Liver (tissue), 9 donors: ENCODE measurements around the gene ANKRD60. TPM values are rescaled to one million over a fixed set of nuclear protein-coding genes. Genes with fewer than 3 reads are reported as not detected.

Source experiments
- DNase-seq: peaks from one replicate; pipeline ENCODE4 v3.0.0-alpha.2; 2017; ENCODE audit warnings: low spot score
- H3K27ac ChIP-seq, 2 donors: one replicate each; pipeline ENCODE4 v1.7.0; 2013; ENCODE audit warnings: inconsistent platforms in 2 of 2, low read length in 2 of 2, control low read depth in 1 of 2, low read depth in 1 of 2, mild to moderate bottlenecking in 1 of 2
- H3K27me3 ChIP-seq, 4 donors: one replicate each; pipeline versions ENCODE4 v1.6.1 to v1.7.0; 2013; ENCODE audit warnings: low read length in 3 of 4, inconsistent platforms in 1 of 4, mild to moderate bottlenecking in 1 of 4, moderate library complexity in 1 of 4; ENCODE audit not compliant: control insufficient read depth in 4 of 4, insufficient read depth in 4 of 4
- H3K36me3 ChIP-seq, 4 donors: one replicate each; pipeline versions ENCODE4 v1.6.1 to v1.7.0; 2013; ENCODE audit warnings: low read length in 3 of 4, mild to moderate bottlenecking in 3 of 4, low read depth in 1 of 4, moderate library complexity in 1 of 4; ENCODE audit not compliant: control insufficient read depth in 4 of 4, insufficient read depth in 3 of 4
- H3K4me1 ChIP-seq, 4 donors: one replicate each; pipeline versions ENCODE4 v1.6.1 to v1.7.0; 2013; ENCODE audit warnings: low read length in 3 of 4, mild to moderate bottlenecking in 3 of 4, moderate library complexity in 1 of 4; ENCODE audit not compliant: control insufficient read depth in 4 of 4, insufficient read depth in 4 of 4
- H3K4me3 ChIP-seq, 3 donors: one replicate each; pipeline versions ENCODE4 v1.6.1 to v1.7.0; 2013; ENCODE audit warnings: low read length in 3 of 3, control low read depth in 1 of 3, low read depth in 1 of 3, mild to moderate bottlenecking in 1 of 3
- H3K9ac ChIP-seq, 2 donors: one replicate each; pipeline ENCODE4 v1.7.0; 2013; ENCODE audit warnings: low read length in 2 of 2, mild to moderate bottlenecking in 2 of 2, moderate library complexity in 2 of 2, control low read depth in 1 of 2, low read depth in 1 of 2
- H3K9me3 ChIP-seq, 4 donors: one replicate each; pipeline versions ENCODE4 v1.6.1 to v1.7.0; 2013; ENCODE audit warnings: low read length in 3 of 4; ENCODE audit not compliant: control insufficient read depth in 4 of 4
- ATF3 ChIP-seq: IDR thresholded peaks from 2 replicates; pipeline ENCODE4 v1.6.1; 2016; ENCODE audit warnings: antibody characterized with exemption
- CTCF ChIP-seq: fragments of 150-350 bp; IDR thresholded peaks from 2 replicates; pipeline ENCODE4 v1.5.1; 2017; ENCODE audit warnings: improper control_type of control experiment, low read depth, low read length; ENCODE audit not compliant: missing input control
- EGR1 ChIP-seq, 2 donors: IDR thresholded peaks; 2 replicates each; pipeline ENCODE4 v1.6.1; 2016 to 2018; ENCODE audit warnings: antibody characterized with exemption in 2 of 2, low read depth in 2 of 2
- FOXA1 ChIP-seq: IDR thresholded peaks from 2 replicates; pipeline ENCODE4 v1.6.1; 2016; ENCODE audit warnings: antibody characterized with exemption
- FOXA2 ChIP-seq: IDR thresholded peaks from 2 replicates; pipeline ENCODE4 v1.6.1; 2016; ENCODE audit warnings: antibody characterized with exemption
- GABPA ChIP-seq, 2 donors: IDR thresholded peaks in 1 of 2; conservative IDR thresholded peaks in 1 of 2; 2 replicates each; pipeline ENCODE4 v1.6.1; 2016; ENCODE audit warnings: antibody characterized with exemption in 2 of 2, mild to moderate bottlenecking in 1 of 2, moderate library complexity in 1 of 2
- HNF4A ChIP-seq, 2 donors: conservative IDR thresholded peaks; 2 replicates each; pipeline ENCODE4 v1.6.1; 2016; ENCODE audit warnings: antibody characterized with exemption in 2 of 2, mild to moderate bottlenecking in 2 of 2
- HNF4G ChIP-seq: IDR thresholded peaks from 2 replicates; pipeline ENCODE4 v1.6.1; 2016; ENCODE audit warnings: antibody characterized with exemption
- MAX ChIP-seq: IDR thresholded peaks from 2 replicates; pipeline ENCODE4 v1.6.1; 2016; ENCODE audit warnings: antibody characterized with exemption
- NR2F2 ChIP-seq: IDR thresholded peaks from 2 replicates; pipeline ENCODE4 v1.6.1; 2016; ENCODE audit warnings: antibody characterized with exemption
- RAD21 ChIP-seq, 2 donors: IDR thresholded peaks; 2 replicates each; pipeline ENCODE4 v1.6.1; 2016; ENCODE audit warnings: antibody characterized with exemption in 2 of 2, mild to moderate bottlenecking in 2 of 2
- REST ChIP-seq: IDR thresholded peaks from 2 replicates; pipeline ENCODE4 v1.6.1; 2016; ENCODE audit warnings: antibody characterized with exemption, mild to moderate bottlenecking
- RXRA ChIP-seq, 2 donors: IDR thresholded peaks; 2 replicates each; pipeline ENCODE4 v1.6.1; 2017 to 2018; ENCODE audit warnings: antibody characterized with exemption in 2 of 2, mild to moderate bottlenecking in 1 of 2
- SP1 ChIP-seq: IDR thresholded peaks from 2 replicates; pipeline ENCODE4 v1.6.1; 2018; ENCODE audit warnings: antibody characterized with exemption, mild to moderate bottlenecking
- TAF1 ChIP-seq: conservative IDR thresholded peaks from 2 replicates; pipeline ENCODE4 v1.6.1; 2016; ENCODE audit warnings: antibody characterized with exemption, mild to moderate bottlenecking
- YY1 ChIP-seq: IDR thresholded peaks from 2 replicates; pipeline ENCODE4 v1.6.1; 2016; ENCODE audit warnings: antibody characterized with exemption, mild to moderate bottlenecking
- ZBTB33 ChIP-seq: IDR thresholded peaks from 2 replicates; pipeline ENCODE4 v1.6.1; 2016; ENCODE audit warnings: antibody characterized with exemption
- WGBS: extraction: QIAGEN DNeasy Blood & Tissue Kit; methylation state at CpG from one replicate; pipeline ENCODE4 v1.1.7; 2013; 5-methylcytosine and 5-hydroxymethylcytosine counted together
- polyA plus RNA-seq, 2 donors: library from polyadenylated mRNA; stranded (reverse) in 1 of 2; unstranded in 1 of 2; fragments of 200-250 nt in 1 of 2; fragments of >200 nt in 1 of 2; fragmentation: Nextera tagmentation in 1 of 2; extraction: Ambion mirVana in 1 of 2; gene quantifications; one replicate each; pipeline versions ENCODE4 v1.2.1 to v1.2.3, GENCODE V29; 2013 to 2015
- total RNA-seq, 2 donors: library from RNA; depleted of rRNA; stranded (reverse); fragments of >200 nt; gene quantifications; one replicate each; pipeline ENCODE4 v1.2.3, GENCODE V29; 2014
- donor health status: healthy.
- donor health status: healthy.
- donor health status: healthy.
- donor health status: healthy.
- donor health status: healthy.

The ANKRD60 gene
- total and polyA plus RNA-seq, 4 donors, result not detected

GRCh38 chr20:58175836-58176235 is 52.6 kb downstream of the ANKRD60 start:
- peaks cover 0 to 12% (median 5%) of the 10 kb centered on the region in 4 donors for H3K27me3 ChIP-seq
- 92% methylated on average over 5 of the region's 5 CpGs for whole genome bisulfite sequencing
- H3K27ac ChIP-seq, result no peak overlapping the region
- H3K4me1 ChIP-seq, result peaks cover 0 to 6% (median 1%) of the 10 kb centered on the region in 4 donors
- no peak for DNase-seq
- H3K4me3 ChIP-seq, result no peak overlapping the region
- no peak overlapping the region for H3K9ac ChIP-seq
- no peaks in the 10 kb centered on the region for H3K36me3 ChIP-seq
- TF ChIP-seq ZBTB33 (no peak), RXRA (IDR thresholded peaks at IDR 0.05) (no peak), NR2F2 (no peak), SP1 (no peak), EGR1 (IDR thresholded peaks at IDR 0.05; ENCODE audit: low read depth in 2 of 2) (no peak), TAF1 (no peak), HNF4G (no peak), FOXA1 (no peak), MAX (no peak), RAD21 (IDR thresholded peaks at IDR 0.05) (no peak), ATF3 (no peak), GABPA (IDR thresholded peaks at IDR 0.05 in 1 of 2, conservative IDR thresholded peaks at IDR 0.05 in 1 of 2) (no peak), FOXA2 (no peak), HNF4A (conservative IDR thresholded peaks at IDR 0.05) (no peak), CTCF (no peak), REST (no peak)
- no peaks in the 10 kb centered on the region for H3K9me3 ChIP-seq

- no peak for DNase-seq
- Histone ChIP-seq H3K27me3 (peaks cover 0 to 10% (median 3%) of the 10 kb centered on the region in 4 donors), H3K9me3 (no peaks in the 10 kb centered on the region), H3K9ac (no peak overlapping the region), H3K27ac (no peak overlapping the region), H3K36me3 (no peaks in the 10 kb centered on the region), H3K4me3 (no peak overlapping the region), H3K4me1 (peaks cover 0 to 6% (median 1%) of the 10 kb centered on the region in 4 donors)
- WGBS, result 75% methylated on average over 9 of the region's 9 CpGs
- TF ChIP-seq REST (no peak), RAD21 (IDR thresholded peaks at IDR 0.05) (no peak), HNF4G (no peak), HNF4A (conservative IDR thresholded peaks at IDR 0.05) (no peak), SP1 (no peak), YY1 (no peak), FOXA1 (no peak), ATF3 (no peak), ZBTB33 (no peak)
These were observed 53.0 kb downstream of the ANKRD60 start for GRCh38 chr20:58175425-58175824.
